Omental fat pad (tissue), 4 donors: ENCODE measurements around the gene CD33. TPM values are rescaled to one million over a fixed set of nuclear protein-coding genes. Genes with fewer than 3 reads are reported as not detected.

Experiments
- ATAC-seq: fragments of 150-250 bp; one replicate; pipeline ENCODE4 v1.9.1; 2016; ENCODE audit warnings: mild to moderate bottlenecking, moderate library complexity; ENCODE audit not compliant: low FRiP score
- DNase-seq: peaks from one replicate; pipeline ENCODE4 v3.0.0-alpha.2; 2019; ENCODE audit warnings: low spot score
- total RNA-seq, 4 donors: library from RNA; depleted of rRNA; stranded (reverse); fragments of >200 nt; gene quantifications; one replicate each; pipeline ENCODE4 v1.1.0, GENCODE V29; 2016
- TF ChIP-seq, protein P1 (sequence below), 3 donors: fragments of 450-650 bp; IDR thresholded peaks; one replicate each; pipeline ENCODE4 v1.5.1; 2016 to 2017; ENCODE audit warnings: antibody characterized with exemption in 3 of 3, mild to moderate bottlenecking in 3 of 3, moderate library complexity in 2 of 3

The CD33 gene
- total RNA-seq, 4 donors from 2014 or later: 7.1 to 22.3 (median 18.0) TPM

DNA sequence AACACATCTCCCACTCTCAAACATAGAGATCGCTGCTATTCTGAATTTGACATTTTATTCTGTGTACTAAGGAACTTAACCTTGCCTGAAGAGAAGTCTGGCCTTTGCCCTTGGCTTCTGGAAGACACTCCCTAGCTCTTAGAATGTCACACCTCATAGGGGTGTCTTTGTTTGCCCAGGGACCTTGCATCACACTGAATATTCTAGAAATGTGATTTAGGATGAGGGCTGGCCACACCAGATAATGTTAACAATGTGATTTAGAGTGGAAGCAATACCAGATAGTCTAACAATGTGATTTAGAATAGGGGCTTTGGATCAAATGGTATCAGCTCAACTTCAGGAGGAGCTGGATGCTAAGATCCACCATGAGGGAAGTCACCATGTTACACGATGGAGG is 32.6 kb downstream of the CD33 start:
- TF ChIP-seq, protein P1, sequence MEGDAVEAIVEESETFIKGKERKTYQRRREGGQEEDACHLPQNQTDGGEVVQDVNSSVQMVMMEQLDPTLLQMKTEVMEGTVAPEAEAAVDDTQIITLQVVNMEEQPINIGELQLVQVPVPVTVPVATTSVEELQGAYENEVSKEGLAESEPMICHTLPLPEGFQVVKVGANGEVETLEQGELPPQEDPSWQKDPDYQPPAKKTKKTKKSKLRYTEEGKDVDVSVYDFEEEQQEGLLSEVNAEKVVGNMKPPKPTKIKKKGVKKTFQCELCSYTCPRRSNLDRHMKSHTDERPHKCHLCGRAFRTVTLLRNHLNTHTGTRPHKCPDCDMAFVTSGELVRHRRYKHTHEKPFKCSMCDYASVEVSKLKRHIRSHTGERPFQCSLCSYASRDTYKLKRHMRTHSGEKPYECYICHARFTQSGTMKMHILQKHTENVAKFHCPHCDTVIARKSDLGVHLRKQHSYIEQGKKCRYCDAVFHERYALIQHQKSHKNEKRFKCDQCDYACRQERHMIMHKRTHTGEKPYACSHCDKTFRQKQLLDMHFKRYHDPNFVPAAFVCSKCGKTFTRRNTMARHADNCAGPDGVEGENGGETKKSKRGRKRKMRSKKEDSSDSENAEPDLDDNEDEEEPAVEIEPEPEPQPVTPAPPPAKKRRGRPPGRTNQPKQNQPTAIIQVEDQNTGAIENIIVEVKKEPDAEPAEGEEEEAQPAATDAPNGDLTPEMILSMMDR (IDR thresholded peaks at IDR 0.05): no peak
- ATAC-seq (no peak), DNase-seq (no peak)

DNA sequence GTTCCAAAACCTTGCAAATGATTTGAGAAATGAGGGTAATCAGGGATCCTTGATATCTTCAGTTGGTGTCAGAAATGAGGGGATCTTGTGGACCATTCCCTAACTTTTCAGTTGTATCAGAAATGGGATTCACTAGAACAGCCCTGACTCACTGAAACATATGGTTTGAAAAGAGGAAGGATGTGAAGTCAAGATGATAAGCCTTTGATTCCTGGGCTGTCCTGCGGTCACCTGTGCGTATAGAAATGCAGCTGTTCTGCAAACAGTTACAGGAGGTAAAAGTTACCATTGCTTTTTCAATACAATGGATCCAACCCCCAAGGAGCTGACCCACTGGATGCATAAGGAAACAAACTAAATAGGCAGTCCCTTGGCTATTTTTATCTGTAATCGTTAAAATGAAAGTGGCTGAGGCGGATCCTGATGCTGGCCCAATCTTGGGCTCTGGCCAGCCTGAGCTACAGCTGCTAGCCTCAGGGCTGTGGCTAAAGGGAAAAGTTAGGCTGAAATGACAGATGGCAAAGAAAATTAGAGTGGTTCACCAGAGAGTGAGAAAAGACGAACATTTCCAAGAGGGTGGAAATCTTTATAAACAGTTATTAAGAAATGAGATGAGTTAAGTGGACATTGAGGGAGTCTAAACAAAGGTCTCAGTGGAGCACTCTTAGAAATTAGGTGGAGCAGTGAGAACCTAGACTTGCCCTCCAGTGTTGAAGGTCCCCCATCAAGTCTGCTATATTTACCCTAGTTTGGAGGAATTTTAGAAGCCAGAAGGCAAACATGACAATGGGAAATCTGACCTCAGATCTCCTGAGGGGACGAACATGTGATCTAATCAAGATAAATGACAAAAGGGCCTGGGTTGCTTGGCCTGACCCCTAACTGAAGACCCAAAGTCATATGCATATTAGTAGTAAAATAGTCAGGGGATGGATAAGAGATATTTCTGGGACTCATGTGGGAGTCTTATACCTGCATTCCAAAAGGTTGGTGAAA is 33.6 kb downstream of the CD33 start:
- DNase-seq (no peak), ATAC-seq (no peak)
- TF ChIP-seq, protein P1 (IDR thresholded peaks at IDR 0.05): no peak

DNA sequence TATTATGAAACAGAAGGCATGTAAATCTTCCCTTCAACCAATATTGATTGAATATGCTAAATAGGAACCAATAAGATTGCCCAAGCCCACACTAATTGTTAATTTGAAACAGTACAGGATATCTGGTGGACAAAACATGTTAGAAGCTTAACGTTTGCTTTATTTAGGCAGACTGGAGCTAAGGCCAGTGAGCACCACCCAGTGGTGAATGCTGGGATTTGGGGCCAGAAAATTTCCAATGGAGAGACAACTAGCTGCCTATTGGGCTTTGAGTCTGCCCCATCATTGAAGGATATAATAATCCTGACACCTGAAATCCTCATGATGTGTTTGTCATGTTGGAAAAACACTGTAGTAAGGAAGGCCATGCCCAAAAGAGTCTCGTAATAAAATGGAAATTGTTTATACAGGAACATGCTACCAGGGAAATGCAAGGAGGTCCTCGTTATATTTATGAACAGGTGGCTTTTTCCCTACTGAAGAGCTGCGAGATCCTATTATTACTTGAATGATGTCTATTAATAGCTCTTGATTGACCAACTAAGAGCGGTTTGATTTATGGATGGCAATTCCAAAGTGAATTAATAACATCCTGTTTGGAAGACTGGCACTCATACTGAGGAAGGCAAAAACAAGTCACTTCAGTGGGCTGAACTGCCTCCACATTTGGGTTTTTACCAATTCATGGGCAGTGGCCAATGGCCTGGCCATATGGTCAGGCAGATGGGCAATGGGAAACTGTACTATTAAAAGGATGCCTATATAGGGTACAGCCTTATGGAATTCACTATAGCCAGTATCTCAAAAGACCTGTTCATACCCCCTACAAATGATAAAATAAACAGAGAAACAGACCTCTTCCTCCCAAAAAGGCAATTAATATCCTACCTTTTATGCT is 34.7 kb downstream of the CD33 start:
- DNase-seq: no peak
- TF ChIP-seq, protein P1 (IDR thresholded peaks at IDR 0.05): no peak
- no peak for ATAC-seq

- ATAC-seq: no peak
- TF ChIP-seq, protein P1 (IDR thresholded peaks at IDR 0.05): no peak
- DNase-seq: no peak
Measured at GRCh38 chr19:51263808-51264207, 38.9 kb downstream of the CD33 start.

- DNase-seq (no peak), ATAC-seq (no peak)
- TF ChIP-seq, protein P1 (IDR thresholded peaks at IDR 0.05): no peak
Measured at GRCh38 chr19:51271067-51271466, 46.2 kb downstream of the CD33 start.

DNA sequence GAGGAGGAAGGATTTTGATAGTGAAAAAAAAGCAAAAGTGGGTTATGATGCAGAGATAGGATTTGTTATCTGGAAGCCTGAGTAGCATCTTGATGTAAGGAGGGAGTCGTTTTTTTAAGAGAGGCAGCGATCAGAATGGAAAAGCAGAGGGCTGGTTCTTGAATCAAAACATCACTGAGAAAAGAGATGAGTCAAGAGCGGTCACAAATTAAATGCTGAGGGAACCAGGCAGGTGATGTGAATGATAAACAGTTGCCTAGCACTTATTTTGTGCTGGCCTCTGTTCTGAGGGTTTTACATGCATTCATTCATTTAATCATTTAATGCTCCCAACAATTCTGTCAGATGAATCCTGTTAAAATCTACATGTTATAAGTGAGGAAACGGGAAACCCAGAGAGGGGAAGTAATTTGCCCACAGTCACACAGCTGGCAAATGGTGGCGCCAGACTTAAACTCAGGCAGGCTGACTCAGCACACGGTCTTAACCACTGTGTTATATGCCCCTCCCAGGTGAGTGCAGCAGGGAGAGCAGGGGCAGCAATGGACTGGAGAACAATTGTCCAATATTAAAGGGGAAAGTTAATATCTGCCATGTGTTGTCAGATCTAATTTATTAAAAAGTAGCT is 47.4 kb downstream of the CD33 start:
- DNase-seq (no peak), ATAC-seq (no peak)
- TF ChIP-seq, protein P1 (IDR thresholded peaks at IDR 0.05): no peak
